HCT116 (cell line): ENCODE results near the gene NRCAM.

Source experiments
- EZH2 ChIP-seq: fragments of 200-600 bp; sonication (generic); IDR thresholded peaks from 2 replicates; pipeline ENCODE4 v1.6.1; 2017; ENCODE audit warnings: antibody characterized with exemption, mixed run types
- POLR2A ChIP-seq: IDR thresholded peaks from 2 replicates; pipeline ENCODE4 v1.7.0; 2011; ENCODE audit warnings: borderline replicate concordance; ENCODE audit not compliant: insufficient read depth, insufficient read length; ENCODE audit errors: extremely low read depth
- TF ChIP-seq, protein P1 (sequence below): IDR thresholded peaks from 2 replicates; pipeline ENCODE4 v1.6.1; 2012; ENCODE audit warnings: low read depth

DNA sequence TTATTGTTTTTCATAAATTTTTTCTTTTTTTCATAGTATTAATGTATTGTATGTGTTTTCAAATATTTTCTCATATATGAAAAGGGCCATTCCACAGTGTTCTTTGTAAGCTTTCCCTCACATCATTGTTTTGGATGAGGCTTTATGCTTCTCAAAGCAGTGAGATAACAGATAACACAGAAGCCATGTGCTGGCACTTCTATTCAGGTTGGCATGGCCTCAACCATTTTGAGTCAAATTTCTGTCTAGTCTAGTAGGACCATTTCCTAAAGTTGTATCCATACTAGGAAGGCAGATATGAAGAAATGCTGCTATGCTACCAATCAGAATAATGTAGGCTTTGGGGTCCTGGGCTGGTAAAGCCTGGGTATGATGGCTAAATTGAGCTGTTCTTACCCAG, 190.2 kb downstream of the NRCAM start:
- TF ChIP-seq, protein P1, sequence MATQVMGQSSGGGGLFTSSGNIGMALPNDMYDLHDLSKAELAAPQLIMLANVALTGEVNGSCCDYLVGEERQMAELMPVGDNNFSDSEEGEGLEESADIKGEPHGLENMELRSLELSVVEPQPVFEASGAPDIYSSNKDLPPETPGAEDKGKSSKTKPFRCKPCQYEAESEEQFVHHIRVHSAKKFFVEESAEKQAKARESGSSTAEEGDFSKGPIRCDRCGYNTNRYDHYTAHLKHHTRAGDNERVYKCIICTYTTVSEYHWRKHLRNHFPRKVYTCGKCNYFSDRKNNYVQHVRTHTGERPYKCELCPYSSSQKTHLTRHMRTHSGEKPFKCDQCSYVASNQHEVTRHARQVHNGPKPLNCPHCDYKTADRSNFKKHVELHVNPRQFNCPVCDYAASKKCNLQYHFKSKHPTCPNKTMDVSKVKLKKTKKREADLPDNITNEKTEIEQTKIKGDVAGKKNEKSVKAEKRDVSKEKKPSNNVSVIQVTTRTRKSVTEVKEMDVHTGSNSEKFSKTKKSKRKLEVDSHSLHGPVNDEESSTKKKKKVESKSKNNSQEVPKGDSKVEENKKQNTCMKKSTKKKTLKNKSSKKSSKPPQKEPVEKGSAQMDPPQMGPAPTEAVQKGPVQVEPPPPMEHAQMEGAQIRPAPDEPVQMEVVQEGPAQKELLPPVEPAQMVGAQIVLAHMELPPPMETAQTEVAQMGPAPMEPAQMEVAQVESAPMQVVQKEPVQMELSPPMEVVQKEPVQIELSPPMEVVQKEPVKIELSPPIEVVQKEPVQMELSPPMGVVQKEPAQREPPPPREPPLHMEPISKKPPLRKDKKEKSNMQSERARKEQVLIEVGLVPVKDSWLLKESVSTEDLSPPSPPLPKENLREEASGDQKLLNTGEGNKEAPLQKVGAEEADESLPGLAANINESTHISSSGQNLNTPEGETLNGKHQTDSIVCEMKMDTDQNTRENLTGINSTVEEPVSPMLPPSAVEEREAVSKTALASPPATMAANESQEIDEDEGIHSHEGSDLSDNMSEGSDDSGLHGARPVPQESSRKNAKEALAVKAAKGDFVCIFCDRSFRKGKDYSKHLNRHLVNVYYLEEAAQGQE = no peak
- TF ChIP-seq EZH2 = no peak
- no peak for TF ChIP-seq POLR2A
